K562 (cell line): ENCODE results near the gene AMDHD2. TPM values are rescaled to one million over a fixed set of nuclear protein-coding genes. Genes with fewer than 3 reads are reported as not detected.

ENCODE experiments used
- ARID1B ChIP-seq: fragments of 450-650 bp; IDR thresholded peaks from 2 replicates; pipeline ENCODE4 v1.6.1; 2016; ENCODE audit warnings: antibody characterized with exemption, mild to moderate bottlenecking, inconsistent platforms
- ATF4 ChIP-seq: fragments of 450-650 bp; formaldehyde crosslinking; IDR thresholded peaks from 2 replicates; pipeline ENCODE4 v1.4.0; 2022; ENCODE audit warnings: mild to moderate bottlenecking, moderate library complexity
- CBX1 ChIP-seq: sonication (generic); IDR thresholded peaks from 2 replicates; pipeline ENCODE4 v1.6.1; 2016; ENCODE audit warnings: antibody characterized with exemption, low read depth, mild to moderate bottlenecking
- CBX8 ChIP-seq: fragments of 200-600 bp; sonication (generic); IDR thresholded peaks from 2 replicates; pipeline ENCODE4 v1.6.1; 2012; ENCODE audit warnings: borderline replicate concordance, mixed run types, low read depth, mild to moderate bottlenecking, moderate library complexity, mixed read lengths, low read length, control low read depth, inconsistent platforms; ENCODE audit not compliant: poor library complexity, severe bottlenecking; ENCODE audit errors: extremely low read depth
- EHMT2 ChIP-seq: fragments of 450-650 bp; IDR thresholded peaks from 2 replicates; pipeline ENCODE4 v1.6.1; 2018; ENCODE audit warnings: antibody characterized with exemption
- GABPA ChIP-seq: fragments of 200-800 bp; sonication (Bioruptor generic); conservative IDR thresholded peaks from 2 replicates; pipeline ENCODE4 v1.6.1; 2016; ENCODE audit warnings: low read depth, missing genetic modification characterization, missing compliant biosample characterization
- HDAC2 ChIP-seq: fragments of 450-650 bp; IDR thresholded peaks from 2 replicates; pipeline ENCODE4 v1.6.1; 2016; ENCODE audit warnings: mild to moderate bottlenecking
- ILK ChIP-seq: fragments of 450-650 bp; IDR thresholded peaks from 2 replicates; pipeline ENCODE4 v1.6.1; 2016; ENCODE audit warnings: missing genetic modification characterization, low read depth, mild to moderate bottlenecking, missing compliant biosample characterization, moderate library complexity, borderline replicate concordance
- MAFG ChIP-seq: fragments of 450-650 bp; conservative IDR thresholded peaks from 2 replicates; pipeline ENCODE4 v1.6.1; 2016; ENCODE audit warnings: missing genetic modification characterization, missing compliant biosample characterization
- NONO ChIP-seq, 2 experiments: fragments of 200-400 bp in 1 of 2; fragments of 450-650 bp in 1 of 2; formaldehyde crosslinking in 1 of 2; IDR thresholded peaks; 2 replicates each; pipeline ENCODE4 v1.6.1; 2017; ENCODE audit warnings: low read depth in 2 of 2, mild to moderate bottlenecking in 2 of 2, moderate library complexity in 2 of 2, low read length in 1 of 2
- PHB2 ChIP-seq: fragments of 450-650 bp; IDR thresholded peaks from 2 replicates; pipeline ENCODE4 v1.6.1; 2017; ENCODE audit warnings: low read depth
- SIN3A ChIP-seq, 2 experiments: fragments of 150-350 bp in 1 of 2; IDR thresholded peaks; 2 replicates each; pipeline ENCODE4 v1.6.1; 2011 to 2016; ENCODE audit warnings: borderline replicate concordance in 2 of 2, low read depth in 2 of 2, low read length in 2 of 2, mild to moderate bottlenecking in 2 of 2, moderate library complexity in 2 of 2; ENCODE audit not compliant: control insufficient read depth in 1 of 2
- SMARCA5 ChIP-seq: fragments of 450-650 bp; IDR thresholded peaks from 2 replicates; pipeline ENCODE4 v1.6.1; 2016
- TRIM24 ChIP-seq, 2 experiments: fragments of 450-650 bp; IDR thresholded peaks; 2 replicates each; pipeline ENCODE4 v1.6.1; 2016
- ZBTB8A ChIP-seq: fragments of 450-650 bp; IDR thresholded peaks from 2 replicates; pipeline ENCODE4 v1.6.1; 2018; ENCODE audit warnings: mild to moderate bottlenecking, moderate library complexity; ENCODE audit not compliant: partially characterized antibody
- ZFP1 ChIP-seq: fragments of 450-650 bp; formaldehyde crosslinking; IDR thresholded peaks from 2 replicates; pipeline ENCODE4 v1.4.0; 2020; ENCODE audit warnings: mild to moderate bottlenecking, mixed read lengths
- ZNF140 ChIP-seq: fragments of 250-450 bp; sonication (Bioruptor Pico); IDR thresholded peaks from 2 replicates; pipeline ENCODE4 v1.8.0; 2021; ENCODE audit warnings: moderate library complexity, mild to moderate bottlenecking, inconsistent platforms
- ZNF445 ChIP-seq: fragments of 250-450 bp; sonication (Bioruptor Pico); IDR thresholded peaks from 2 replicates; pipeline ENCODE4 v1.4.0; 2020; ENCODE audit warnings: low read depth, mild to moderate bottlenecking, moderate library complexity
- polyA plus RNA-seq, 8 experiments: library from polyadenylated mRNA; depleted of rRNA in 4 of 8; stranded (reverse) in 5 of 8; unstranded in 3 of 8; fragments of >200 nt; fragmentation: Nextera tagmentation in 2 of 8; fragmentation: Illumina TruSeq in 1 of 8; extraction: Ambion mirVana in 2 of 8; extraction: Trizol in 1 of 8; gene quantifications; 2 replicates each; pipeline versions ENCODE4 v1.2.1 to v1.2.3, GENCODE V29; 2011 to 2014; ENCODE audit warnings: inconsistent platforms in 1 of 8, missing spikeins in 1 of 8
- total RNA-seq, 7 experiments: library from RNA; depleted of rRNA in 6 of 7; stranded (reverse); fragments of >200 nt in 6 of 7; fragmentation: Illumina TruSeq in 2 of 7; extraction: Trizol in 2 of 7; gene quantifications; 2 replicates each; pipeline versions ENCODE4 v1.2.1 to v1.2.3, GENCODE V29; 2011 to 2021; ENCODE audit warnings: low replicate concordance in 1 of 7
- TF ChIP-seq, protein P1 (sequence below): fragments of 250-450 bp; sonication (Bioruptor Pico); IDR thresholded peaks from 2 replicates; pipeline ENCODE4 v1.5.0; 2020; ENCODE audit warnings: mild to moderate bottlenecking, borderline replicate concordance
- TF ChIP-seq, protein P2 (sequence below): sonication (generic); formaldehyde crosslinking; IDR thresholded peaks from 2 replicates; pipeline ENCODE4 v1.8.1; 2023; ENCODE audit warnings: mild to moderate bottlenecking, missing genetic modification reagents, moderate library complexity
- TF ChIP-seq, protein P3 (sequence below): fragments of 450-650 bp; IDR thresholded peaks from 2 replicates; pipeline ENCODE4 v1.6.1; 2018; ENCODE audit not compliant: partially characterized antibody

The AMDHD2 gene
- total and polyA plus RNA-seq, 9 of the 15 experiments (the other 6 are each of a cell fraction or from before 2014, with no cell fraction given), result 0.38 to 56.9 (median 18.3) TPM; not detected in 1

DNA sequence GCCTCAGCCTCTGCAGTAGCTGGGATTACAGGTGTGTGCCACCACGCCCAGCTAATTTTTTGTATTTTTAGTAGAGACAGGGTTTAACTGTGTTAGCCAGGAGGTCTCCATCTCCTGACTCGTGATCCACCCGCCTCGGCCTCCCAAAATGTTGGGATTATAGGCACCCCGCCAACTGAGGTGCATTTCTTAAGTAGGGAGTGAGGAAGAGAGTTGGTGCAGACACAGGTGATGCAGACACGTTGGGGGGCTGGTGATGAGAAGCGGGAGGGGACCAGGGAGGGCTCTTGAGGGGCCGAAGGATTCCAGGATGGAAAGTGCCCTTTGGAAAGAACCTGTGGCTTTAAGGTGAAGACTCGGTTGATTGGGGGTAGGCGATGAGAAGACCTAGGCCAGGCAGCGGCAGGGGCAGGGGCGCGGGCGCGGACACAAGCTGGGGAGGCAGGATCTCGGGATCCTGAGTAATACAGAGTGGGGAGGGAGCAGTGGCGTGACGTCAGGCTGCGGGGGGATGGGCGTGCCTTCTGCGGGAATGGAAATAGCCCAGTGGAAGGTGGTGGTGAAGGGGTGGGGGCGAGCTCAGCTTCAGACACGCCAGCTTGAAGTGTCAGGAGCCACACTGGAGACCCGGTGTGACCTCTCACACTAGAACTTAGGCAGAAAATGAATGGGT lies 8.9 kb upstream of the AMDHD2 start (continued):
- TF ChIP-seq, protein P1, sequence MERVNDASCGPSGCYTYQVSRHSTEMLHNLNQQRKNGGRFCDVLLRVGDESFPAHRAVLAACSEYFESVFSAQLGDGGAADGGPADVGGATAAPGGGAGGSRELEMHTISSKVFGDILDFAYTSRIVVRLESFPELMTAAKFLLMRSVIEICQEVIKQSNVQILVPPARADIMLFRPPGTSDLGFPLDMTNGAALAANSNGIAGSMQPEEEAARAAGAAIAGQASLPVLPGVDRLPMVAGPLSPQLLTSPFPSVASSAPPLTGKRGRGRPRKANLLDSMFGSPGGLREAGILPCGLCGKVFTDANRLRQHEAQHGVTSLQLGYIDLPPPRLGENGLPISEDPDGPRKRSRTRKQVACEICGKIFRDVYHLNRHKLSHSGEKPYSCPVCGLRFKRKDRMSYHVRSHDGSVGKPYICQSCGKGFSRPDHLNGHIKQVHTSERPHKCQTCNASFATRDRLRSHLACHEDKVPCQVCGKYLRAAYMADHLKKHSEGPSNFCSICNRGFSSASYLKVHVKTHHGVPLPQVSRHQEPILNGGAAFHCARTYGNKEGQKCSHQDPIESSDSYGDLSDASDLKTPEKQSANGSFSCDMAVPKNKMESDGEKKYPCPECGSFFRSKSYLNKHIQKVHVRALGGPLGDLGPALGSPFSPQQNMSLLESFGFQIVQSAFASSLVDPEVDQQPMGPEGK (CRISPR knock-in tag), result no peak
- TF ChIP-seq ZNF445 (no peak), TRIM24 (IDR thresholded peaks at IDR 0.05) (no peak), SIN3A (IDR thresholded peaks at IDR 0.05; ENCODE audit: borderline replicate concordance in 2 of 2, control insufficient read depth in 1 of 2, low read depth in 2 of 2, low read length in 2 of 2) (no peak), PHB2 (no peak), CBX8 (no peak), NONO (IDR thresholded peaks at IDR 0.05; ENCODE audit: low read depth in 2 of 2, low read length in 1 of 2) (no peak), CBX1 (no peak), ZNF140 (no peak), ARID1B (peak; percentile 26), ILK (tag) (no peak), ZFP1 (no peak), SMARCA5 (no peak), GABPA (no peak), EHMT2 (no peak), ZBTB8A (no peak), MAFG (no peak), HDAC2 (no peak), ATF4 (no peak)
- TF ChIP-seq, protein P2, sequence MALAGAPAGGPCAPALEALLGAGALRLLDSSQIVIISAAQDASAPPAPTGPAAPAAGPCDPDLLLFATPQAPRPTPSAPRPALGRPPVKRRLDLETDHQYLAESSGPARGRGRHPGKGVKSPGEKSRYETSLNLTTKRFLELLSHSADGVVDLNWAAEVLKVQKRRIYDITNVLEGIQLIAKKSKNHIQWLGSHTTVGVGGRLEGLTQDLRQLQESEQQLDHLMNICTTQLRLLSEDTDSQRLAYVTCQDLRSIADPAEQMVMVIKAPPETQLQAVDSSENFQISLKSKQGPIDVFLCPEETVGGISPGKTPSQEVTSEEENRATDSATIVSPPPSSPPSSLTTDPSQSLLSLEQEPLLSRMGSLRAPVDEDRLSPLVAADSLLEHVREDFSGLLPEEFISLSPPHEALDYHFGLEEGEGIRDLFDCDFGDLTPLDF (CRISPR knock-in tag), result no peak
- TF ChIP-seq, protein P3, sequence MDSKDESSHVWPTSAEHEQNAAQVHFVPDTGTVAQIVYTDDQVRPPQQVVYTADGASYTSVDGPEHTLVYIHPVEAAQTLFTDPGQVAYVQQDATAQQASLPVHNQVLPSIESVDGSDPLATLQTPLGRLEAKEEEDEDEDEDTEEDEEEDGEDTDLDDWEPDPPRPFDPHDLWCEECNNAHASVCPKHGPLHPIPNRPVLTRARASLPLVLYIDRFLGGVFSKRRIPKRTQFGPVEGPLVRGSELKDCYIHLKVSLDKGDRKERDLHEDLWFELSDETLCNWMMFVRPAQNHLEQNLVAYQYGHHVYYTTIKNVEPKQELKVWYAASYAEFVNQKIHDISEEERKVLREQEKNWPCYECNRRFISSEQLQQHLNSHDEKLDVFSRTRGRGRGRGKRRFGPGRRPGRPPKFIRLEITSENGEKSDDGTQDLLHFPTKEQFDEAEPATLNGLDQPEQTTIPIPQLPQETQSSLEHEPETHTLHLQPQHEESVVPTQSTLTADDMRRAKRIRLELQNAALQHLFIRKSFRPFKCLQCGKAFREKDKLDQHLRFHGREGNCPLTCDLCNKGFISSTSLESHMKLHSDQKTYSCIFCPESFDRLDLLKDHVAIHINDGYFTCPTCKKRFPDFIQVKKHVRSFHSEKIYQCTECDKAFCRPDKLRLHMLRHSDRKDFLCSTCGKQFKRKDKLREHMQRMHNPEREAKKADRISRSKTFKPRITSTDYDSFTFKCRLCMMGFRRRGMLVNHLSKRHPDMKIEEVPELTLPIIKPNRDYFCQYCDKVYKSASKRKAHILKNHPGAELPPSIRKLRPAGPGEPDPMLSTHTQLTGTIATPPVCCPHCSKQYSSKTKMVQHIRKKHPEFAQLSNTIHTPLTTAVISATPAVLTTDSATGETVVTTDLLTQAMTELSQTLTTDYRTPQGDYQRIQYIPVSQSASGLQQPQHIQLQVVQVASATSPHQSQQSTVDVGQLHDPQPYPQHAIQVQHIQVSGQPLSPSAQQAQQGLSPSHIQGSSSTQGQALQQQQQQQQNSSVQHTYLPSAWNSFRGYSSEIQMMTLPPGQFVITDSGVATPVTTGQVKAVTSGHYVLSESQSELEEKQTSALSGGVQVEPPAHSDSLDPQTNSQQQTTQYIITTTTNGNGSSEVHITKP, result peak; percentile 69
